IMR-90 (cell line): ENCODE measurements around the gene CCDC60. TPM values are rescaled to one million over a fixed set of nuclear protein-coding genes. Genes with fewer than 3 reads are reported as not detected.

ENCODE experiments used
- ATAC-seq: fragments of 200-7000 bp; cut with Tn5 transposase; 2 replicates; pipeline ENCODE4 v1.9.1; 2020; ENCODE audit warnings: low read depth, mild to moderate bottlenecking, moderate library complexity
- BruUV-seq: library from RNA; stranded (reverse); fragments of 400-500 nt; replicated peaks from 2 replicates; lab custom pipeline; 2021; lab: Mats Ljungman, UMichigan
- CTCF ChIA-PET: fragments of 300-600 bp; formaldehyde crosslinking; extraction: SDS; loops from one replicate; lab custom pipeline; 2021; ENCODE audit warnings: antibody characterized with exemption; lab: Yijun Ruan, JAX
- POLR2A ChIA-PET: fragments of 300-600 bp; sonication (Branson Sonifier 250); formaldehyde crosslinking; loops from one replicate; lab custom pipeline; 2022; ENCODE audit warnings: antibody characterized with exemption; ENCODE audit not compliant: unreplicated experiment; lab: Charles Lee
- DNase-seq: peaks from one replicate; pipeline ENCODE4 v3.0.0; 2013
- H2AFZ ChIP-seq: replicated peaks from 2 replicates; pipeline ENCODE3; 2013; ENCODE audit warnings: low read length, mild to moderate bottlenecking; ENCODE audit not compliant: poor library complexity
- H2AK5ac ChIP-seq: 2 replicates; pipeline ENCODE4 v1.6.1; 2013; ENCODE audit warnings: low read depth, low read length, inconsistent platforms
- H2AK9ac ChIP-seq: replicated peaks from 2 replicates; pipeline ENCODE3; 2013; ENCODE audit warnings: mild to moderate bottlenecking, low read depth, low read length, moderate library complexity; ENCODE audit not compliant: poor library complexity
- H2BK120ac ChIP-seq: 2 replicates; pipeline ENCODE4 v1.6.1; 2013; ENCODE audit warnings: low read depth, low read length, inconsistent platforms
- H2BK15ac ChIP-seq: 3 replicates; pipeline ENCODE4 v1.6.1; 2013; ENCODE audit warnings: low read depth, low read length, inconsistent platforms
- H2BK20ac ChIP-seq: 2 replicates; pipeline ENCODE4 v1.6.1; 2013; ENCODE audit warnings: low read depth, mild to moderate bottlenecking, inconsistent platforms, low read length, moderate library complexity
- H2BK5ac ChIP-seq: 2 replicates; pipeline ENCODE4 v1.6.1; 2013; ENCODE audit warnings: mild to moderate bottlenecking, low read depth, low read length, inconsistent platforms; ENCODE audit not compliant: poor library complexity, severe bottlenecking
- H3K14ac ChIP-seq: replicated peaks from 2 replicates; pipeline ENCODE4 v1.6.1; 2013; ENCODE audit warnings: low read depth, low read length, inconsistent platforms
- H3K18ac ChIP-seq: 2 replicates; pipeline ENCODE4 v1.6.1; 2013; ENCODE audit warnings: low read depth, low read length, control low read depth
- H3K23ac ChIP-seq: 2 replicates; pipeline ENCODE4 v1.6.1; 2013; ENCODE audit warnings: low read depth, low read length, inconsistent platforms
- H3K27ac ChIP-seq: 2 replicates; pipeline ENCODE4 v1.5.1; 2013; ENCODE audit warnings: mild to moderate bottlenecking, control low read depth, low read length; ENCODE audit not compliant: insufficient read depth
- H3K27me3 ChIP-seq: 2 replicates; pipeline ENCODE4 v1.6.1; 2013; ENCODE audit warnings: low read length; ENCODE audit not compliant: control insufficient read depth, insufficient read depth
- H3K36me3 ChIP-seq: 2 replicates; pipeline ENCODE4 v1.6.1; 2013; ENCODE audit warnings: low read length, mixed read lengths; ENCODE audit not compliant: control insufficient read depth, insufficient read depth
- H3K4ac ChIP-seq: 2 replicates; pipeline ENCODE4 v1.6.1; 2013; ENCODE audit warnings: low read depth, low read length, inconsistent platforms
- H3K4me1 ChIP-seq: 2 replicates; pipeline ENCODE4 v1.6.1; 2013; ENCODE audit warnings: low read length, mixed read lengths; ENCODE audit not compliant: control insufficient read depth, insufficient read depth
- H3K4me2 ChIP-seq: 2 replicates; pipeline ENCODE4 v1.6.1; 2013; ENCODE audit warnings: low read depth, mild to moderate bottlenecking, control low read depth, low read length, moderate library complexity
- H3K4me3 ChIP-seq: 2 replicates; pipeline ENCODE4 v1.5.1; 2013; ENCODE audit warnings: low read depth, mild to moderate bottlenecking, control low read depth, low read length, moderate library complexity; ENCODE audit not compliant: insufficient read depth
- H3K56ac ChIP-seq: 2 replicates; pipeline ENCODE4 v1.6.1; 2013; ENCODE audit warnings: low read length, inconsistent platforms; ENCODE audit not compliant: insufficient read depth; ENCODE audit errors: extremely low read depth
- H3K79me1 ChIP-seq, 2 experiments: 2 replicates each; pipeline ENCODE4 v1.6.1; 2013; ENCODE audit warnings: low read length in 2 of 2, inconsistent platforms in 1 of 2, low read depth in 1 of 2
- H3K9ac ChIP-seq: 2 replicates; pipeline ENCODE4 v1.6.1; 2013; ENCODE audit warnings: low read depth, low read length, control low read depth
- H3K9me1 ChIP-seq: 2 replicates; pipeline ENCODE4 v1.6.1; 2013; ENCODE audit warnings: low read length, inconsistent platforms; ENCODE audit not compliant: insufficient read depth
- H3K9me3 ChIP-seq: 2 replicates; pipeline ENCODE4 v1.6.1; 2013; ENCODE audit warnings: low read length; ENCODE audit not compliant: control insufficient read depth, insufficient read depth
- H4K20me1 ChIP-seq: 2 replicates; pipeline ENCODE4 v1.6.1; 2013; ENCODE audit warnings: low read length, inconsistent platforms; ENCODE audit not compliant: insufficient read depth
- H4K5ac ChIP-seq: 2 replicates; pipeline ENCODE4 v1.6.1; 2013; ENCODE audit warnings: mild to moderate bottlenecking, low read depth, low read length, control low read depth
- H4K8ac ChIP-seq, 2 experiments: 2 replicates each; pipeline ENCODE4 v1.6.1; 2013; ENCODE audit warnings: low read depth in 2 of 2, low read length in 2 of 2, control low read depth in 1 of 2, inconsistent platforms in 1 of 2
- H4K91ac ChIP-seq: 2 replicates; pipeline ENCODE4 v1.6.1; 2013; ENCODE audit warnings: low read depth, low read length, inconsistent platforms; ENCODE audit not compliant: insufficient read depth
- BHLHE40 ChIP-seq: fragments of 150-350 bp; IDR thresholded peaks from 2 replicates; pipeline ENCODE4 v1.6.1; 2016; ENCODE audit warnings: mild to moderate bottlenecking, low read depth, low read length
- CTCF ChIP-seq: conservative IDR thresholded peaks from 2 replicates; pipeline ENCODE4 v1.5.1; 2012; ENCODE audit warnings: mild to moderate bottlenecking, low read depth, low read length, improper control_type of control experiment
- MAFK ChIP-seq: IDR thresholded peaks from 2 replicates; pipeline ENCODE4 v1.6.1; 2012; ENCODE audit warnings: low read depth, low read length, improper control_type of control experiment
- MAZ ChIP-seq: IDR thresholded peaks from 2 replicates; pipeline ENCODE4 v1.6.1; 2012; ENCODE audit warnings: low read depth, mild to moderate bottlenecking, low read length, improper control_type of control experiment, moderate library complexity, borderline replicate concordance
- MXI1 ChIP-seq: IDR thresholded peaks from 2 replicates; pipeline ENCODE4 v1.6.1; 2012; ENCODE audit warnings: low read depth, mild to moderate bottlenecking, low read length, moderate library complexity, borderline replicate concordance
- NFE2L2 ChIP-seq: fragments of 150-350 bp; IDR thresholded peaks from 2 replicates; pipeline ENCODE4 v1.6.1; 2016; ENCODE audit warnings: low read depth, mild to moderate bottlenecking, low read length
- POLR2A ChIP-seq: IDR thresholded peaks from 2 replicates; pipeline ENCODE4 v1.6.1; 2012; ENCODE audit warnings: mild to moderate bottlenecking, low read depth, low read length
- RCOR1 ChIP-seq: IDR thresholded peaks from 2 replicates; pipeline ENCODE4 v1.6.1; 2012; ENCODE audit warnings: mild to moderate bottlenecking, low read length, improper control_type of control experiment; ENCODE audit not compliant: insufficient replicate concordance
- RFX5 ChIP-seq: IDR thresholded peaks from 2 replicates; pipeline ENCODE4 v1.8.0; 2012; ENCODE audit warnings: low read depth, mild to moderate bottlenecking, low read length, moderate library complexity
- USF2 ChIP-seq: fragments of 150-350 bp; IDR thresholded peaks from 2 replicates; pipeline ENCODE4 v1.6.1; 2017; ENCODE audit warnings: mild to moderate bottlenecking, antibody characterized with exemption, low read length, low read depth
- WGBS, 2 experiments: methylation state at CpG; one replicate each; pipeline versions ENCODE4 v1.1.5 to v1.1.7; 2013; ENCODE audit warnings: missing lambda C conversion rate in 2 of 2; ENCODE audit not compliant: insufficient read length in 1 of 2; ENCODE audit errors: extremely low coverage in 2 of 2; 5-methylcytosine and 5-hydroxymethylcytosine counted together
- dilution Hi-C: fragments of 300-500 bp; cut with HindIII; formaldehyde crosslinking; loops from one replicate; pipeline ENCODE4 v1.14.3; 2018; ENCODE audit warnings: low sequenced_read_pairs; ENCODE audit not compliant: unreplicated experiment
- in situ Hi-C: fragments of 300-500 bp; cut with MboI; formaldehyde crosslinking; loops from 3 replicates; pipeline ENCODE4 v1.14.3; 2019; ENCODE audit warnings: low sequenced_read_pairs, inconsistent platforms, mixed read lengths
- intact Hi-C: fragments of 100-400 bp; cut with micrococcal nuclease; formaldehyde crosslinking; loops from 2 replicates; pipeline ENCODE4 v1.10.0; 2022
- polyA plus RNA-seq, 3 experiments: library from polyadenylated mRNA; depleted of rRNA; stranded (reverse); fragments of >200 nt; gene quantifications; 2 replicates each; pipeline ENCODE4 v1.2.3, GENCODE V29; 2012; ENCODE audit warnings: low replicate concordance in 1 of 3
- total RNA-seq: library from RNA; depleted of rRNA; stranded (reverse); fragments of >200 nt; gene quantifications from 2 replicates; pipeline ENCODE4 v1.2.3, GENCODE V29; 2012

Gene CCDC60
- total and polyA plus RNA-seq, 2 of the 4 experiments (the other 2 are of a cell fraction) = not detected

GRCh38 chr12:119415714-119416113, 81.2 kb downstream of the CCDC60 start:
- no peak overlapping the region for H3K18ac ChIP-seq
- H3K9me3 ChIP-seq = no peaks in the 10 kb centered on the region; the same call in 1 of the 2 replicates
- no peak overlapping the region for H2AFZ ChIP-seq
- H3K4me2 ChIP-seq = no peak overlapping the region
- H3K23ac ChIP-seq = no peak overlapping the region
- H2BK5ac ChIP-seq = no peak overlapping the region
- no peak for ATAC-seq
- no TSS peak for BruUV-seq
- H3K27me3 ChIP-seq = no peaks in the 10 kb centered on the region
- POLR2A ChIA-PET = no interaction called here
- no peaks in the 10 kb centered on the region for H4K20me1 ChIP-seq
- no peaks in the 10 kb centered on the region for H3K36me3 ChIP-seq
- H3K56ac ChIP-seq = no peak overlapping the region
- H4K8ac ChIP-seq = no peak overlapping the region
- in situ Hi-C loops = no loop called here
- intact Hi-C loops = no loop called here
- CTCF ChIA-PET = no interaction called here
- no peaks in the 10 kb centered on the region for H3K9me1 ChIP-seq
- H3K27ac ChIP-seq = no peak overlapping the region
- H3K4ac ChIP-seq = no peak overlapping the region
- no peak overlapping the region for H3K14ac ChIP-seq
- no peak overlapping the region for H3K9ac ChIP-seq
- H4K91ac ChIP-seq = no peak overlapping the region
- H3K4me1 ChIP-seq = no peaks in the 10 kb centered on the region
- 60% methylated on average over 1 of the region's 3 CpGs; no CpG with 5 or more reads in 1 of the 2 experiments for WGBS, 2 experiments
- no peak overlapping the region for H2BK120ac ChIP-seq
- H2AK9ac ChIP-seq = no peak overlapping the region
- no peak overlapping the region for H3K4me3 ChIP-seq
- no peaks in the 10 kb centered on the region for H3K79me1 ChIP-seq
- no peak overlapping the region for H4K5ac ChIP-seq
- no peak overlapping the region for H2AK5ac ChIP-seq
- dilution Hi-C loops = no loop called here
- no peak overlapping the region for H2BK20ac ChIP-seq
- H2BK15ac ChIP-seq = no peak overlapping the region
- DNase-seq = no peak
- no peak for TF ChIP-seq USF2
- TF ChIP-seq NFE2L2 = no peak
- no peak for TF ChIP-seq CTCF
- no peak for TF ChIP-seq RCOR1
- no peak for TF ChIP-seq POLR2A
- TF ChIP-seq BHLHE40 = no peak
- TF ChIP-seq MAZ = no peak
- no peak for TF ChIP-seq RFX5
- no peak for TF ChIP-seq MAFK
- TF ChIP-seq MXI1 = no peak
